DOHH2 (cell line): ENCODE measurements around the gene EIF4ENIF1.
"Not testable (repeated sequence)": the region's sequence is repeated elsewhere in the genome, so short reads cannot be mapped to it uniquely, and the experiment has no call there.

Experiments used
- EZH2phosphoT487 ChIP-seq: fragments of 200-600 bp; sonication (generic); IDR thresholded peaks from 2 replicates; pipeline ENCODE4 v1.6.1; 2017; ENCODE audit warnings: borderline replicate concordance, mild to moderate bottlenecking, antibody characterized with exemption, low read length, moderate library complexity, mixed read lengths
- TF ChIP-seq, protein P1 (sequence below): fragments of 200-600 bp; sonication (generic); IDR thresholded peaks from one replicate; pipeline ENCODE4 v1.5.1; 2014; ENCODE audit warnings: antibody characterized with exemption, mild to moderate bottlenecking, low read depth, low read length; ENCODE audit not compliant: poor library complexity, severe bottlenecking

DNA sequence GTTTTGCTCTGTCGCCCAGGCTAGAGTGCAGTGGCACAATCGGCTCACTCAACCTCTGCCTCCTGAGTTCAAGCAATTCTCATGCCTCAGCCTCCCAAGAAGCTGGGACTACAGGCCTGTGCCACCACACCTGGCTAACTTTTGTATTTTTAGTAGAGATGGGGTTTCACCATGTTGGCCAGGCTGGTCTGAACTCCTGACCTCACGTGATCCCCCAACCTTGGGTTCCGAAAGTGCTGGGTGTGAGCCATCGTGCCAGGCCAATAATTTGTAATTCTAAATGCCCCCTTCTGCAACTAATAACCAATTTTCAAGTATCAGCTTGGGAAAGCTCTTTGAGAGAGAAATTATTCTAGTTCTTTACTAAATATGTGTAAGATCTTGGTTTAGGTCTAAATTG is 3.7 kb upstream of the EIF4ENIF1 start:
- TF ChIP-seq, protein P1, sequence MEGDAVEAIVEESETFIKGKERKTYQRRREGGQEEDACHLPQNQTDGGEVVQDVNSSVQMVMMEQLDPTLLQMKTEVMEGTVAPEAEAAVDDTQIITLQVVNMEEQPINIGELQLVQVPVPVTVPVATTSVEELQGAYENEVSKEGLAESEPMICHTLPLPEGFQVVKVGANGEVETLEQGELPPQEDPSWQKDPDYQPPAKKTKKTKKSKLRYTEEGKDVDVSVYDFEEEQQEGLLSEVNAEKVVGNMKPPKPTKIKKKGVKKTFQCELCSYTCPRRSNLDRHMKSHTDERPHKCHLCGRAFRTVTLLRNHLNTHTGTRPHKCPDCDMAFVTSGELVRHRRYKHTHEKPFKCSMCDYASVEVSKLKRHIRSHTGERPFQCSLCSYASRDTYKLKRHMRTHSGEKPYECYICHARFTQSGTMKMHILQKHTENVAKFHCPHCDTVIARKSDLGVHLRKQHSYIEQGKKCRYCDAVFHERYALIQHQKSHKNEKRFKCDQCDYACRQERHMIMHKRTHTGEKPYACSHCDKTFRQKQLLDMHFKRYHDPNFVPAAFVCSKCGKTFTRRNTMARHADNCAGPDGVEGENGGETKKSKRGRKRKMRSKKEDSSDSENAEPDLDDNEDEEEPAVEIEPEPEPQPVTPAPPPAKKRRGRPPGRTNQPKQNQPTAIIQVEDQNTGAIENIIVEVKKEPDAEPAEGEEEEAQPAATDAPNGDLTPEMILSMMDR = not testable (repeated sequence)
- not testable (repeated sequence) for TF ChIP-seq EZH2phosphoT487
